ENCODE data around the gene LMX1A. TPM values are rescaled to one million over a fixed set of nuclear protein-coding genes. Genes with fewer than 3 reads are reported as not detected.
A peak's percentile ranks its signal among the peaks of the same experiment; 100 is the strongest.

The LMX1A gene
- total RNA-seq, 1 donor from 2014 or later, result 8.7 TPM

DNA sequence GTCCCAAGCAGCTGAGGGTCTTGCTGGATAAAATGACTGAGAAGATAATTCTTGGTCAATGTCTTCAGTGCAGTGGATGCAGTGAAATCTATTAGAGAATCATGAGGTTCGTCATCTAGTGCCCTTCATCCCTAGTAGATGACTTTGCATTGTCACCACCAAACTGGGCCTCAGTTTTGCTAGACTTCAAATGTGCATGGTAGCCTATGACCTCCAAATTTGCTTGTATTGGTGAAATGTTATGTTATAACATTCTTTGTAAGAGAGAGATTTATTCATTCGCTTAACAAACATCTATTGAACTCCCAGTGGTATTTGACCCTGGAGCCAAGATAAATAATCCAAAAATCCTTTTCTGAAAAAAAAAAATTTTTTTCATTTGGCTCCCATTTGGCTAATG lies 183.8 kb downstream of the LMX1A start:
- Mint-ChIP-seq H3K9me3 (no peaks in the 10 kb centered on the region), H3K27me3 (ENCODE audit: insufficient read depth, low read depth) (peaks cover 7% of the 10 kb centered on the region), H3K36me3 (no peaks in the 10 kb centered on the region), H3K4me3 (no peak overlapping the region), H3K4me1 (peaks cover 14% of the 10 kb centered on the region), H3K27ac (no peak overlapping the region)
- no peaks in the 10 kb centered on the region for H3K9me3 ChIP-seq (ENCODE audit: low read depth)
- H3K36me3 ChIP-seq, result no peaks in the 10 kb centered on the region
- no peak overlapping the region for H3K4me2 ChIP-seq
- no peak for DNase-seq (ENCODE audit: low spot score)
- H3K4me1 ChIP-seq, result peaks cover 6% of the 10 kb centered on the region
- H3K27me3 ChIP-seq, result no peaks in the 10 kb centered on the region
- H3F3A ChIP-seq (ENCODE audit: low read depth), result no peaks in the 10 kb centered on the region
- no peak overlapping the region for H3K9ac ChIP-seq
- H4K20me1 ChIP-seq (ENCODE audit: low read depth), result no peaks in the 10 kb centered on the region
- no peak overlapping the region for H3K27ac ChIP-seq
- H2AFZ ChIP-seq (replicated peaks), result no peak overlapping the region
- no peaks in the 10 kb centered on the region for H3K79me2 ChIP-seq (ENCODE audit: low read depth)
- H3K4me3 ChIP-seq, result no peak overlapping the region
- TF ChIP-seq EZH2 (IDR thresholded peaks at IDR 0.05) (no peak), EZH2phosphoT487 (IDR thresholded peaks at IDR 0.05) (no peak)
- TF ChIP-seq, protein P1, sequence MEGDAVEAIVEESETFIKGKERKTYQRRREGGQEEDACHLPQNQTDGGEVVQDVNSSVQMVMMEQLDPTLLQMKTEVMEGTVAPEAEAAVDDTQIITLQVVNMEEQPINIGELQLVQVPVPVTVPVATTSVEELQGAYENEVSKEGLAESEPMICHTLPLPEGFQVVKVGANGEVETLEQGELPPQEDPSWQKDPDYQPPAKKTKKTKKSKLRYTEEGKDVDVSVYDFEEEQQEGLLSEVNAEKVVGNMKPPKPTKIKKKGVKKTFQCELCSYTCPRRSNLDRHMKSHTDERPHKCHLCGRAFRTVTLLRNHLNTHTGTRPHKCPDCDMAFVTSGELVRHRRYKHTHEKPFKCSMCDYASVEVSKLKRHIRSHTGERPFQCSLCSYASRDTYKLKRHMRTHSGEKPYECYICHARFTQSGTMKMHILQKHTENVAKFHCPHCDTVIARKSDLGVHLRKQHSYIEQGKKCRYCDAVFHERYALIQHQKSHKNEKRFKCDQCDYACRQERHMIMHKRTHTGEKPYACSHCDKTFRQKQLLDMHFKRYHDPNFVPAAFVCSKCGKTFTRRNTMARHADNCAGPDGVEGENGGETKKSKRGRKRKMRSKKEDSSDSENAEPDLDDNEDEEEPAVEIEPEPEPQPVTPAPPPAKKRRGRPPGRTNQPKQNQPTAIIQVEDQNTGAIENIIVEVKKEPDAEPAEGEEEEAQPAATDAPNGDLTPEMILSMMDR (IDR thresholded peaks at IDR 0.05), result no peak

DNA sequence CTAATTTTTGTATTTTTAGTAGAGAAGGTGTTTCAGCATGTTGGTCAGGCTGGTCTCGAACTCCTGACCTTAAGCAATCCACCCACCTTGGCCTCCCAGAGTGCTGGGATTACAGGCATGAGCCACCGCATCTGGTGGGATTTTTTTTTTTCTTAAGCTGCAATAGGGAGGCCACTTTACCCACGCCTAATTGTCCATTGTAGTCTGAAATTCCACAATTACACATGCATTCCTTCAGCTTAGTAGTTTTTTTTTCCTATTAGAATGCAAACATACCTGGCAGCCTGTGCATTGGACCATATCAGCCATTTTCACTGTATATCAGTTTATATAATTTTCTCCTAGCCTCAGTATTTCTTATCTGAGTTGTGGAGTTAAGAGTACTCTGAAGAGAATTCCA lies 186.8 kb downstream of the LMX1A start:
- H3F3A ChIP-seq (ENCODE audit: low read depth), result no peaks in the 10 kb centered on the region
- DNase-seq (ENCODE audit: low spot score), result no peak
- H3K4me3 ChIP-seq, result no peak overlapping the region
- no peak overlapping the region for H3K4me2 ChIP-seq
- no peaks in the 10 kb centered on the region for H3K27me3 ChIP-seq
- Mint-ChIP-seq H3K27ac (peak overlapping the region; percentile 7), H3K4me3 (no peak overlapping the region), H3K9me3 (no peaks in the 10 kb centered on the region), H3K36me3 (no peaks in the 10 kb centered on the region), H3K27me3 (ENCODE audit: insufficient read depth, low read depth) (peaks cover 7% of the 10 kb centered on the region), H3K4me1 (peaks cover 11% of the 10 kb centered on the region)
- peaks cover 6% of the 10 kb centered on the region for H3K4me1 ChIP-seq
- H2AFZ ChIP-seq (replicated peaks), result no peak overlapping the region
- TF ChIP-seq EZH2phosphoT487 (IDR thresholded peaks at IDR 0.05) (no peak), EZH2 (IDR thresholded peaks at IDR 0.05) (no peak)
- TF ChIP-seq, protein P1 (IDR thresholded peaks at IDR 0.05), result no peak
- no peaks in the 10 kb centered on the region for H3K79me2 ChIP-seq (ENCODE audit: low read depth)
- H4K20me1 ChIP-seq (ENCODE audit: low read depth), result no peaks in the 10 kb centered on the region
- H3K36me3 ChIP-seq, result no peaks in the 10 kb centered on the region
- H3K9me3 ChIP-seq (ENCODE audit: low read depth), result no peaks in the 10 kb centered on the region
- no peak overlapping the region for H3K9ac ChIP-seq
- H3K27ac ChIP-seq, result no peak overlapping the region

DNA sequence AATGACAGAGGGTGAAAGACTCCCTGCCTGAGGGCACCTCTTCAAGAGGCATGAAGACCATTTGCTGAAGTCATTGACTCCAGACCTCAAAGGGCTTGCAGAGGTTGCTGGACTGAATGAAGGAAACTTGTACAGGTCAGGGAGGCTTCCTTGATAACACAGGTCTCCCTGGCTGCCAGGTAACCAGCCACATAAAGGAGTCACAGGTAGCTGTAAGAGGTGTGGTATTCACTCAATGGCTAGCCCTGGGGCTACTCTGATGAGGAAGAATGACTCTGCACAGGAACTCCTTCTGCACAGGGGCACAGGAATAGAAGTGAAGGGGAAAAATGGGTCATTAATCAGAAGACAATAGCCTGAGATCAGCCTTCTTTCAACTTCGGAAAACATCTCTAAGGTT lies 187.5 kb downstream of the LMX1A start:
- Histone ChIP-seq H2AFZ (replicated peaks) (no peak overlapping the region), H4K20me1 (ENCODE audit: low read depth) (no peaks in the 10 kb centered on the region), H3K27ac (no peak overlapping the region), H3K9me3 (ENCODE audit: low read depth) (no peaks in the 10 kb centered on the region), H3K4me1 (peaks cover 6% of the 10 kb centered on the region), H3K79me2 (ENCODE audit: low read depth) (no peaks in the 10 kb centered on the region), H3K4me3 (no peak overlapping the region), H3K4me2 (no peak overlapping the region), H3K36me3 (no peaks in the 10 kb centered on the region), H3K9ac (no peak overlapping the region), H3F3A (ENCODE audit: low read depth) (no peaks in the 10 kb centered on the region), H3K27me3 (no peaks in the 10 kb centered on the region)
- H3K4me1 Mint-ChIP-seq, result peaks cover 7% of the 10 kb centered on the region
- no peaks in the 10 kb centered on the region for H3K36me3 Mint-ChIP-seq
- no peaks in the 10 kb centered on the region for H3K9me3 Mint-ChIP-seq
- no peak overlapping the region for H3K27ac Mint-ChIP-seq
- no peak overlapping the region for H3K4me3 Mint-ChIP-seq
- H3K27me3 Mint-ChIP-seq (ENCODE audit: insufficient read depth, low read depth), result peaks cover 9% of the 10 kb centered on the region
- TF ChIP-seq, protein P1 (IDR thresholded peaks at IDR 0.05), result no peak
- no peak for TF ChIP-seq EZH2 (IDR thresholded peaks at IDR 0.05)
- no peak for TF ChIP-seq EZH2phosphoT487 (IDR thresholded peaks at IDR 0.05)
- no peak for DNase-seq (ENCODE audit: low spot score)
